H9 (cell line): ENCODE measurements around the gene ACACA. TPM values are rescaled to one million over a fixed set of nuclear protein-coding genes. Genes with fewer than 3 reads are reported as not detected.
A peak's percentile ranks its signal among the peaks of the same experiment; 100 is the strongest.

Source experiments
- DNase-seq: peaks from one replicate; pipeline ENCODE4 v3.0.0-alpha.2; 2017
- H2AFZ ChIP-seq: one replicate; pipeline ENCODE4 v1.6.1; 2013; ENCODE audit warnings: mild to moderate bottlenecking, low read length, control low read depth, moderate library complexity
- H2AK5ac ChIP-seq: 2 replicates; pipeline ENCODE4 v1.6.1; 2013; ENCODE audit warnings: low read length, control low read depth, mixed read lengths; ENCODE audit not compliant: insufficient read length
- H2BK120ac ChIP-seq: one replicate; pipeline ENCODE4 v1.6.1; 2013; ENCODE audit warnings: low read depth, mild to moderate bottlenecking, low read length, control low read depth, inconsistent platforms; ENCODE audit not compliant: poor library complexity, severe bottlenecking
- H2BK12ac ChIP-seq: 2 replicates; pipeline ENCODE4 v1.6.1; 2013; ENCODE audit warnings: low read length, control low read depth, mixed read lengths, low read depth; ENCODE audit not compliant: insufficient read length
- H2BK15ac ChIP-seq: 2 replicates; pipeline ENCODE4 v1.6.1; 2013; ENCODE audit warnings: low read depth, low read length, control low read depth
- H2BK20ac ChIP-seq: one replicate; pipeline ENCODE4 v1.6.1; 2013; ENCODE audit warnings: low read depth, mild to moderate bottlenecking, low read length, control low read depth, inconsistent platforms; ENCODE audit not compliant: poor library complexity, severe bottlenecking
- H2BK5ac ChIP-seq: 2 replicates; pipeline ENCODE4 v1.6.1; 2013; ENCODE audit warnings: low read length, control low read depth, mixed read lengths; ENCODE audit not compliant: insufficient read length
- H3K14ac ChIP-seq: 2 replicates; pipeline ENCODE4 v1.6.1; 2013; ENCODE audit warnings: low read length, control low read depth; ENCODE audit not compliant: insufficient read depth
- H3K18ac ChIP-seq: 2 replicates; pipeline ENCODE4 v1.6.1; 2013; ENCODE audit warnings: low read depth, mild to moderate bottlenecking, mixed read lengths, low read length, control low read depth; ENCODE audit not compliant: insufficient read length
- H3K23ac ChIP-seq: 2 replicates; pipeline ENCODE4 v1.6.1; 2013; ENCODE audit warnings: low read length, control low read depth, mixed read lengths, low read depth; ENCODE audit not compliant: insufficient read length
- H3K23me2 ChIP-seq: 2 replicates; pipeline ENCODE4 v1.6.1; 2013; ENCODE audit warnings: low read depth, mild to moderate bottlenecking, mixed read lengths, low read length, control low read depth; ENCODE audit not compliant: insufficient read length, poor library complexity, severe bottlenecking
- H3K27ac ChIP-seq: 2 replicates; pipeline ENCODE4 v1.5.1; 2013; ENCODE audit warnings: low read length, control low read depth, mixed read lengths, low read depth; ENCODE audit not compliant: insufficient read length
- H3K27me3 ChIP-seq: 2 replicates; pipeline ENCODE4 v1.6.1; 2013; ENCODE audit warnings: low read length, control low read depth, inconsistent platforms; ENCODE audit not compliant: insufficient read depth
- H3K4ac ChIP-seq: 2 replicates; pipeline ENCODE4 v1.6.1; 2013; ENCODE audit warnings: low read depth, mild to moderate bottlenecking, control low read depth, inconsistent platforms, low read length, moderate library complexity
- H3K4me1 ChIP-seq: 2 replicates; pipeline ENCODE4 v1.6.1; 2013; ENCODE audit warnings: low read length, control low read depth, inconsistent platforms; ENCODE audit not compliant: insufficient read depth
- H3K4me2 ChIP-seq: 2 replicates; pipeline ENCODE4 v1.6.1; 2013; ENCODE audit warnings: low read length, control low read depth, mixed read lengths; ENCODE audit not compliant: insufficient read length, insufficient read depth
- H3K56ac ChIP-seq: 2 replicates; pipeline ENCODE4 v1.6.1; 2013; ENCODE audit warnings: low read depth, mild to moderate bottlenecking, mixed read lengths, low read length, control low read depth; ENCODE audit not compliant: insufficient read length
- H3K79me1 ChIP-seq: 2 replicates; pipeline ENCODE4 v1.6.1; 2013; ENCODE audit warnings: low read depth, mild to moderate bottlenecking, moderate library complexity, low read length, control low read depth, inconsistent platforms; ENCODE audit not compliant: insufficient read depth, poor library complexity, severe bottlenecking
- H3K79me2 ChIP-seq: 2 replicates; pipeline ENCODE4 v1.6.1; 2013; ENCODE audit warnings: low read length, control low read depth, inconsistent platforms; ENCODE audit not compliant: insufficient read depth
- H3K9ac ChIP-seq: 2 replicates; pipeline ENCODE4 v1.6.1; 2013; ENCODE audit warnings: low read length, control low read depth, mixed read lengths; ENCODE audit not compliant: insufficient read length; ENCODE audit errors: extremely low read depth
- H3K9me3 ChIP-seq: one replicate; pipeline ENCODE4 v1.6.1; 2013; ENCODE audit warnings: low read depth, low read length, inconsistent platforms; ENCODE audit not compliant: control insufficient read depth
- H3T11ph ChIP-seq: one replicate; pipeline ENCODE4 v1.6.1; 2013; ENCODE audit warnings: mild to moderate bottlenecking, low read length, control low read depth, inconsistent platforms
- H4K20me1 ChIP-seq: one replicate; pipeline ENCODE4 v1.6.1; 2013; ENCODE audit not compliant: control insufficient read depth, insufficient read length, insufficient read depth
- H4K5ac ChIP-seq: 2 replicates; pipeline ENCODE4 v1.6.1; 2013; ENCODE audit warnings: low read depth, mild to moderate bottlenecking, mixed read lengths, low read length, control low read depth; ENCODE audit not compliant: insufficient read length
- H4K8ac ChIP-seq: replicated peaks from 2 replicates; pipeline ENCODE4 v1.6.1; 2013; ENCODE audit warnings: low read length, control low read depth, mixed read lengths, low read depth; ENCODE audit not compliant: insufficient read length
- H4K91ac ChIP-seq: 2 replicates; pipeline ENCODE4 v1.6.1; 2013; ENCODE audit warnings: low read depth, mild to moderate bottlenecking, moderate library complexity, mixed read lengths, low read length, control low read depth; ENCODE audit not compliant: insufficient read length
- H3K27ac Mint-ChIP-seq, 3 experiments: 2 replicates in 2 of 3; 3 replicates in 1 of 3; pipeline ENCODE4 v1.8.0; 2020 to 2021; ENCODE audit warnings: mixed read lengths in 3 of 3, mild to moderate bottlenecking in 1 of 3, moderate library complexity in 1 of 3
- H3K27me3 Mint-ChIP-seq: 2 replicates; pipeline ENCODE4 v1.8.0; 2021; ENCODE audit warnings: low read depth, mild to moderate bottlenecking, moderate library complexity, mixed read lengths
- H3K36me3 Mint-ChIP-seq, 3 experiments: 2 replicates in 2 of 3; 3 replicates in 1 of 3; pipeline ENCODE4 v1.8.0; 2020 to 2021; ENCODE audit warnings: low read depth in 3 of 3, mixed read lengths in 3 of 3; ENCODE audit not compliant: insufficient read depth in 1 of 3
- H3K4me1 Mint-ChIP-seq, 2 experiments: 2 replicates each; pipeline ENCODE4 v1.8.0; 2020; ENCODE audit warnings: mixed read lengths in 2 of 2
- H3K4me3 Mint-ChIP-seq, 2 experiments: 2 replicates in 1 of 2; 3 replicates in 1 of 2; pipeline ENCODE4 v1.8.0; 2020 to 2021; ENCODE audit warnings: mild to moderate bottlenecking in 2 of 2, mixed read lengths in 2 of 2, moderate library complexity in 1 of 2
- H3K9me3 Mint-ChIP-seq, 2 experiments: 2 replicates in 1 of 2; 3 replicates in 1 of 2; pipeline ENCODE4 v1.8.0; 2020; ENCODE audit warnings: mild to moderate bottlenecking in 2 of 2, mixed read lengths in 2 of 2, moderate library complexity in 1 of 2
- WGBS: extraction: QIAGEN DNeasy Blood & Tissue Kit; methylation state at CpG from one replicate; pipeline ENCODE4 v1.1.7; 2013; ENCODE audit warnings: missing lambda C conversion rate, low lambda C conversion rate, mixed read lengths; ENCODE audit not compliant: insufficient read length; ENCODE audit errors: extremely low coverage; 5-methylcytosine and 5-hydroxymethylcytosine counted together
- total RNA-seq: library from RNA; stranded (reverse); gene quantifications from 2 replicates; pipeline ENCODE4 v1.2.1, GENCODE V29; 2021
- TF ChIP-seq, protein P1 (sequence below): fragments of 200-600 bp; sonication (generic); conservative IDR thresholded peaks from 3 replicates; pipeline ENCODE4 v1.8.0; 2021; ENCODE audit warnings: antibody characterized with exemption, mild to moderate bottlenecking

Gene ACACA
- total RNA-seq, 1 experiment from 2014 or later, result 135 TPM

DNA sequence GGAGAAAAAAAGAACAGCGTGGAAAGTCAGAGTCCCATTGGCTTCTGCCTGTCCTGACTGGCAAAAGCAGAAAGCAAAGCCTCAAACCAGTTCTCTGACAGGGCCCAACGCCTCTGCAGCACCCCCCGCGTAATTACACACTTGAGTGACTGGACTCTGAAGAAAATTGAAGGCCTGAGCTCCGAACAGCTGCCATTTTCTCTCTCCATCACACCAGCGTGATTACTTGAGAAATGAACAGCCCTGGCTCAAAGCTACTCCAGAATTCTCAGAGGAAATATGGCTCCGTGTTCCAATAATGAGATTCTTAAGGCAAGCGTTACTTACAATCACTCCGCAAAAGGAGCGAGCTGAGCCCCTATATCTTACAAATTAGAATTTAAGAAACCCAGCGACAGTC is 173.6 kb downstream of the ACACA start:
- peaks cover 42 to 71% (median 62%) of the 10 kb centered on the region in 3 experiments for H3K36me3 Mint-ChIP-seq
- no peaks in the 10 kb centered on the region for H3K9me3 Mint-ChIP-seq
- DNase-seq, result no peak

More for the DNA sequence above, 173.6 kb downstream of the ACACA start:
- H3K4me2 ChIP-seq, result no peak overlapping the region
- Mint-ChIP-seq H3K4me3 (no peak overlapping the region), H3K27ac (0 out of 7 replicates have a peak overlapping the region, but pooled peaks of 2 of the 3 experiments have one; percentile 46 to 62), H3K27me3 (no peaks in the 10 kb centered on the region), H3K4me1 (peaks cover 6 to 9% of the 10 kb centered on the region in 2 experiments)
- no peaks in the 10 kb centered on the region; the same call in 1 of the 2 replicates for H3K27me3 ChIP-seq
- H3K23ac ChIP-seq, result no peak overlapping the region
- no peak overlapping the region for H4K8ac ChIP-seq
- no peak overlapping the region for H4K91ac ChIP-seq
- H3T11ph ChIP-seq, result no peak overlapping the region
- H3K9ac ChIP-seq, result no peak overlapping the region
- H3K4ac ChIP-seq, result no peak overlapping the region
- H2BK120ac ChIP-seq, result no peak overlapping the region
- no peaks in the 10 kb centered on the region for H3K79me1 ChIP-seq
- H3K9me3 ChIP-seq, result no peaks in the 10 kb centered on the region
- H3K14ac ChIP-seq, result no peak overlapping the region
- no peak overlapping the region for H2BK12ac ChIP-seq
- H3K4me1 ChIP-seq, result no peaks in the 10 kb centered on the region
- H3K18ac ChIP-seq, result no peak overlapping the region
- no peak overlapping the region for H2AK5ac ChIP-seq
- H2BK20ac ChIP-seq, result no peak overlapping the region
- H3K79me2 ChIP-seq, result no peaks in the 10 kb centered on the region
- no peak overlapping the region for H2AFZ ChIP-seq
- no peak overlapping the region for H3K56ac ChIP-seq
- H2BK15ac ChIP-seq, result no peak overlapping the region
- H4K20me1 ChIP-seq, result no peaks in the 10 kb centered on the region
- H2BK5ac ChIP-seq, result no peak overlapping the region
- H3K27ac ChIP-seq, result no peak overlapping the region
- no peaks in the 10 kb centered on the region for H3K23me2 ChIP-seq
- TF ChIP-seq, protein P1, sequence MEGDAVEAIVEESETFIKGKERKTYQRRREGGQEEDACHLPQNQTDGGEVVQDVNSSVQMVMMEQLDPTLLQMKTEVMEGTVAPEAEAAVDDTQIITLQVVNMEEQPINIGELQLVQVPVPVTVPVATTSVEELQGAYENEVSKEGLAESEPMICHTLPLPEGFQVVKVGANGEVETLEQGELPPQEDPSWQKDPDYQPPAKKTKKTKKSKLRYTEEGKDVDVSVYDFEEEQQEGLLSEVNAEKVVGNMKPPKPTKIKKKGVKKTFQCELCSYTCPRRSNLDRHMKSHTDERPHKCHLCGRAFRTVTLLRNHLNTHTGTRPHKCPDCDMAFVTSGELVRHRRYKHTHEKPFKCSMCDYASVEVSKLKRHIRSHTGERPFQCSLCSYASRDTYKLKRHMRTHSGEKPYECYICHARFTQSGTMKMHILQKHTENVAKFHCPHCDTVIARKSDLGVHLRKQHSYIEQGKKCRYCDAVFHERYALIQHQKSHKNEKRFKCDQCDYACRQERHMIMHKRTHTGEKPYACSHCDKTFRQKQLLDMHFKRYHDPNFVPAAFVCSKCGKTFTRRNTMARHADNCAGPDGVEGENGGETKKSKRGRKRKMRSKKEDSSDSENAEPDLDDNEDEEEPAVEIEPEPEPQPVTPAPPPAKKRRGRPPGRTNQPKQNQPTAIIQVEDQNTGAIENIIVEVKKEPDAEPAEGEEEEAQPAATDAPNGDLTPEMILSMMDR, result no peak
- H4K5ac ChIP-seq, result no peak overlapping the region
- no CpG with 5 or more reads among the region's 11 CpGs for WGBS
